ENCODE data around the gene MAX. TPM values are rescaled to one million over a fixed set of nuclear protein-coding genes. Genes with fewer than 3 reads are reported as not detected.

Gene MAX, protein sequence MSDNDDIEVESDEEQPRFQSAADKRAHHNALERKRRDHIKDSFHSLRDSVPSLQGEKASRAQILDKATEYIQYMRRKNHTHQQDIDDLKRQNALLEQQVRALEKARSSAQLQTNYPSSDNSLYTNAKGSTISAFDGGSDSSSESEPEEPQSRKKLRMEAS
- total RNA-seq (100 to 1,000 TPM; 164 to 236 (median 202) TPM), polyA plus RNA-seq (100 to 1,000 TPM; 145 to 158 TPM), total RNA-seq (128 reads per million, percentile 88 among the genes with 10 or more reads in this experiment)

DNA sequence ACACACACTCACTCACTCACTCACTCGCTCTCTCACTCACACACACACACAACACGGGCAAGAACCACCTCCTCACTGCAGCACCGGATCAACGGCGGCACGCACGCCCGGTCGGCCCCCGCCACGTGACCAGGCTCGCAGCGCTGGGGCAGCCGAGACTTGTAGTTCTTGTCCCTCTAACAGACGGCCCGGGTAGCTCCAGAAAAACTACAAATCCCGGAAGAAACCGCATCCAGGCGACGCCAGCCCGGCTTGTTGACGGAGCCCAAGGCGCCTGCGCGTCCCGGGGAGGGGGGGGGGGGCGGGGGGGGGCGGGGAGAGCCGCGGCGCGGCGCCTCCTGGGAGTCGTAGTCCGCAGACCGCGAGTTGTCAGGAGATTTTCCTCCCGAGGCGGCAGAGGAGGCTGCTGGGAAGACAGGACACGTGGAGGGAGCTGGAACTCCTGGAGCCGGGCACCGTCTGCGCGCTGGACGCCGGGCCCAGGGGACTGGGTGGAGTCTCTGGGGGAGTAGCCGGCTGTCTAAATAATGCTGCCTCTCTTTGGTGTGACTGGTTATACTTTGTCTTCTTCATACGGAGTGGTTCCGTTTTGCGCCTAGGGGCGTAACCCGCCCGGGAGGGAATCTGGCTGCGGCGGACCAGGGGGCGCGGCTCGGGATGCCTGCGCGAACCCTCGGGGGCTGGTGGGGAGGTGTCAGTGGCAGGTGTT, at the start of gene MAX:
MAX (minus strand) TSS at position 77 of the 709 bp plus-strand sequence. CDS start 178 bp downstream, outside the sequence.
- H3K27me3 ChIP-seq (ENCODE audit: control insufficient read depth in 2 of 2, insufficient read depth in 2 of 2, low read length in 2 of 2): no peaks in the 10 kb centered on the region
- no peaks in the 10 kb centered on the region for H3K9me3 ChIP-seq (ENCODE audit: control insufficient read depth in 2 of 3, low read length in 3 of 3)
- peak; percentile 95 for ATAC-seq
- H3K36me3 ChIP-seq (ENCODE audit: control insufficient read depth in 2 of 3, insufficient read depth in 3 of 3, low read length in 3 of 3): peaks cover 0 to 6% (median 0%) of the 10 kb centered on the region in 3 experiments
- ChIA-PET CTCF (interaction anchor here (1.0 kb wide), 1 partner anchor 116 kb away, joined by 3 read pairs; the partner anchor contains the start of gene FNTB), POLR2A (interaction anchor here (0.6 to 1.9 kb wide), 16 partner anchors 9 to 1406 kb away, joined by 3 to 10 read pairs (median 4); partner anchors contain the start of genes CHURC1, FNTB and GPHN)
- H3K4me1 Mint-ChIP-seq: peaks cover 28 to 43% (median 42%) of the 10 kb centered on the region in 7 donors
- H3K4me3 Mint-ChIP-seq: peak within 1 kb of the TSS; percentile 87 to 97 (median 91)
- peaks cover 17 to 34% of the 10 kb centered on the region in 2 donors for H3K4me1 ChIP-seq (ENCODE audit: control insufficient read depth in 2 of 2, insufficient read depth in 2 of 2, low read length in 2 of 2)
- DNase-seq: peak; percentile 88 to 100 (median 99)
- intact Hi-C loops (cut with micrococcal nuclease): loop anchor here (1.0 to 5.0 kb wide), 19 partner anchors 105 to 1559 kb away; partner anchors contain the start of genes FUT8 (in 2 of the 2), MTHFD1 (in 2 of the 2), FNTB (in 1 of the 2) and GPHN (in 1 of the 2)
- peak within 1 kb of the TSS; percentile 91 to 99 (median 94) for H3K27ac Mint-ChIP-seq
- peaks cover 4 to 22% (median 15%) of the 10 kb centered on the region in 5 donors for H3K36me3 Mint-ChIP-seq
- H3K4me3 ChIP-seq (ENCODE audit: low read length): peak within 1 kb of the TSS; percentile 96
- H3K9me3 Mint-ChIP-seq: peaks cover 0 to 4% (median 0%) of the 10 kb centered on the region in 11 donors
- H3K27me3 Mint-ChIP-seq: peaks cover 0 to 12% (median 0%) of the 10 kb centered on the region in 5 donors
- peak within 1 kb of the TSS; percentile 100 for H3K27ac ChIP-seq (ENCODE audit: low read depth, low read length)

DNA sequence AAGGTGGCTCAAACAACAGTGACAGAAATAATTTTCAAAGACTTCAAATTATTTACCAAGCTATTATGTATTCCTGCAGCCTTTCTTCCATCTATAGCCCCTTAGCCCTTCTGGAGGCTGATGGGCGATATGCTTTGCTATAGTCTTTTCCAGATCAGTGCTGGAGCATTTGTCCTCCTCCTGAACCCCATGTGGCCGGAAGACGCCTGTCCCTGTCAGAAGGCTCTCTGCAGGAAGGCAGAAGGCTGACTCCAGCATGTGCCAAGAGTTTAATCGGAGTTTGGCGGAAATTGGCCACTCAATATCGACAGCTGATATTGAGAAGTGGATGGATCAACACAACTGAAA, 49.3 kb upstream of the MAX start:
- DNase-seq (no peak), ATAC-seq (no peak)
- H3K4me1 Mint-ChIP-seq: peaks cover 0 to 4% (median 0%) of the 10 kb centered on the region in 7 donors
- intact Hi-C loops (cut with micrococcal nuclease): no loop called here
- Histone ChIP-seq H3K4me1 (ENCODE audit: control insufficient read depth in 2 of 2, insufficient read depth in 2 of 2, low read length in 2 of 2) (no peaks in the 10 kb centered on the region), H3K4me3 (ENCODE audit: low read length) (no peak overlapping the region), H3K27me3 (ENCODE audit: control insufficient read depth in 2 of 2, insufficient read depth in 2 of 2, low read length in 2 of 2) (no peaks in the 10 kb centered on the region), H3K27ac (ENCODE audit: low read depth, low read length) (no peak overlapping the region), H3K36me3 (ENCODE audit: control insufficient read depth in 2 of 3, insufficient read depth in 3 of 3, low read length in 3 of 3) (no peaks in the 10 kb centered on the region), H3K9me3 (ENCODE audit: control insufficient read depth in 2 of 3, low read length in 3 of 3) (no peaks in the 10 kb centered on the region)
- no peaks in the 10 kb centered on the region for H3K36me3 Mint-ChIP-seq
- ChIA-PET POLR2A (no interaction called here), CTCF (no interaction called here)
- no peak overlapping the region for H3K27ac Mint-ChIP-seq
- H3K4me3 Mint-ChIP-seq: no peak overlapping the region
- H3K9me3 Mint-ChIP-seq: no peaks in the 10 kb centered on the region
- peaks cover 0 to 24% (median 0%) of the 10 kb centered on the region in 5 donors for H3K27me3 Mint-ChIP-seq

DNA sequence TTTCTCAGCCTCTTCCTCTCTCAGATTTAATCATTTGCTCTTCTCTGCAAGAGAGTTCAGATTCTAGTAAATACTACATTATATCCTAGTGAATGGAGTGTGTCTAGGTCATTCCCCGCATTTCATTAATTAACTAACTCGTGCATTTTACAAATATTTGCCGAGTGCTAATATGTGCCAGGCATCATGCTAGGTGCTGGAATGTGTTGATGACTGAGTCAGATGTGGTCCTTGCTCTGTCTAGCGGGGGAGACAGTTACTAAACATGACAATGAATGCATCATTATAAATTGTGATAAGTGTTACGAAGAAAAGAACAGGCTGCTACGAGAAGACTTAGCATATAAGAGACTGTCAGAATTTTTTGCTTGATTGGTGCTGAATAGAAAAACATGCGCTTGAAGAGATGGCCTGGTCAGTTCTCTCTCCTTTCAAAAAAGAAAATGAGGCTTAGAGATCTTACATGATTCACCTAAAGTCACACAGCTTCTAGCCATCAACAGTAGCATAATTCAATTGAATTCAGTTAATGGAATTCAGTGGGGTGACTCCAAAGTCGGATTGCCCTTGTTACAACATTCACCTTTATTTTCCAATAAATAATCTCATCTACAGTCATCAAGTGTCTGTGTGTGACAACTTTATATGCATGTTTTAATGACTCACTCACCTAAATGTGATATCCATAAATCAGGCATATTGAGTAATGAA, 48.7 kb upstream of the MAX start:
- no peak overlapping the region for H3K4me3 Mint-ChIP-seq
- DNase-seq (no peak), ATAC-seq (no peak)
- H3K9me3 Mint-ChIP-seq: no peaks in the 10 kb centered on the region
- H3K36me3 Mint-ChIP-seq: no peaks in the 10 kb centered on the region
- no peak overlapping the region for H3K27ac ChIP-seq (ENCODE audit: low read depth, low read length)
- H3K36me3 ChIP-seq (ENCODE audit: control insufficient read depth in 2 of 3, insufficient read depth in 3 of 3, low read length in 3 of 3): no peaks in the 10 kb centered on the region
- intact Hi-C loops (cut with micrococcal nuclease): no loop called here
- H3K9me3 ChIP-seq (ENCODE audit: control insufficient read depth in 2 of 3, low read length in 3 of 3): no peaks in the 10 kb centered on the region
- H3K27me3 ChIP-seq (ENCODE audit: control insufficient read depth in 2 of 2, insufficient read depth in 2 of 2, low read length in 2 of 2): no peaks in the 10 kb centered on the region
- H3K27ac Mint-ChIP-seq: peak overlapping the region in 1 of 9 donors; percentile 9
- ChIA-PET CTCF (no interaction called here), POLR2A (no interaction called here)
- peaks cover 0 to 2% (median 0%) of the 10 kb centered on the region in 7 donors for H3K4me1 Mint-ChIP-seq
- no peak overlapping the region for H3K4me3 ChIP-seq (ENCODE audit: low read length)
- no peaks in the 10 kb centered on the region for H3K4me1 ChIP-seq (ENCODE audit: control insufficient read depth in 2 of 2, insufficient read depth in 2 of 2, low read length in 2 of 2)
- peaks cover 0 to 26% (median 0%) of the 10 kb centered on the region in 5 donors for H3K27me3 Mint-ChIP-seq

DNA sequence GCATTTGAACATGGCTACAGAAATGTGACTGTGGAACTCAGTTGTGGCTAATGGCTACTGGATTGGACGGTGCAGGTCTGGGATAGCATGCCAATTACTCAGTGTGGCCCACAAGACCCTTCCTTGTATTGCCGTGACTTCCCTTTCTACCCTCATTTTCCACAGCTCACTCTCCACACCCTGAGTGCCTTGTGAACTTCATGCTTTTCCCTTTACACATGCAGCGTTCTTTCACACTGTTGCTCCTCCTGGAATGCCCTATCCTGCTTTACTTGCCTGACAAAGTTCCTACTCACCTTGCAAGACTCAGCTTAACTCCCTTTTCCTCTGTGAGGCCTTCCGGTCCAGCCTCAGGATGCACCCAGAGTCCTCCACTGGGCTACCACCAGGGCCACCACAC, 46.8 kb upstream of the MAX start:
- intact Hi-C loops (cut with micrococcal nuclease): no loop called here
- H3K27ac Mint-ChIP-seq: no peak overlapping the region
- H3K4me3 ChIP-seq (ENCODE audit: low read length): no peak overlapping the region
- ChIA-PET CTCF (no interaction called here), POLR2A (no interaction called here)
- H3K27me3 ChIP-seq (ENCODE audit: control insufficient read depth in 2 of 2, insufficient read depth in 2 of 2, low read length in 2 of 2): no peaks in the 10 kb centered on the region
- peaks cover 0 to 1% (median 0%) of the 10 kb centered on the region in 7 donors for H3K4me1 Mint-ChIP-seq
- H3K4me1 ChIP-seq (ENCODE audit: control insufficient read depth in 2 of 2, insufficient read depth in 2 of 2, low read length in 2 of 2): no peaks in the 10 kb centered on the region
- H3K4me3 Mint-ChIP-seq: no peak overlapping the region
- no peaks in the 10 kb centered on the region for H3K9me3 Mint-ChIP-seq
- no peaks in the 10 kb centered on the region for H3K9me3 ChIP-seq (ENCODE audit: control insufficient read depth in 2 of 3, low read length in 3 of 3)
- peaks cover 0 to 35% (median 3%) of the 10 kb centered on the region in 5 donors for H3K27me3 Mint-ChIP-seq
- H3K36me3 Mint-ChIP-seq: no peaks in the 10 kb centered on the region
- no peaks in the 10 kb centered on the region for H3K36me3 ChIP-seq (ENCODE audit: control insufficient read depth in 2 of 3, insufficient read depth in 3 of 3, low read length in 3 of 3)
- H3K27ac ChIP-seq (ENCODE audit: low read depth, low read length): no peak overlapping the region
- no peak for DNase-seq
- no peak for ATAC-seq

DNA sequence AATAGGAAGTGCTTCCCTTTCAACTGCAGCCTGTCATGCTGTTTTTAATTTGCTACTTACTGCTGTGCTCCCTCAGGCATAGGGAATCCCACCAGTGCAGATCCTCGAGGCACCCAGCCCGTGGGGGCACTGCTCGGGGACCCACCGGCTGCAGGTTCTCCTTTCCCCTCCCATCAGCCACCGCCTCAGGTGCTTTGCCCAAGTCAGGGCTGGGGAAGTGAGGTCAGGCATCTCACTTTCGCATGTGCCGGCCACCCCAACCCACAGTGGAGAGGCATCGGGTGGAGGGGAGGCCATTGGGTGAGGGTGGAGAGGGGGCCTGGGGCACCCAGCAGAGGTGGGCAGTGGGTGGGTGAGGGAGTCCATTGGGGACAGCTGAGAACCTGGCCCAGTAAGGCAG, 41.9 kb upstream of the MAX start:
- H3K9me3 Mint-ChIP-seq: no peaks in the 10 kb centered on the region
- POLR2A ChIA-PET: no interaction called here
- Histone ChIP-seq H3K27me3 (ENCODE audit: control insufficient read depth in 2 of 2, insufficient read depth in 2 of 2, low read length in 2 of 2) (no peaks in the 10 kb centered on the region), H3K4me3 (ENCODE audit: low read length) (no peak overlapping the region), H3K9me3 (ENCODE audit: control insufficient read depth in 2 of 3, low read length in 3 of 3) (no peaks in the 10 kb centered on the region), H3K4me1 (ENCODE audit: control insufficient read depth in 2 of 2, insufficient read depth in 2 of 2, low read length in 2 of 2) (no peaks in the 10 kb centered on the region), H3K27ac (ENCODE audit: low read depth, low read length) (no peak overlapping the region), H3K36me3 (ENCODE audit: control insufficient read depth in 2 of 3, insufficient read depth in 3 of 3, low read length in 3 of 3) (no peaks in the 10 kb centered on the region)
- no peak for ATAC-seq
- CTCF ChIA-PET: interaction anchor here (0.8 kb wide), 1 partner anchor 57 kb away, joined by 3 read pairs; no protein-coding TSS in a partner anchor
- intact Hi-C loops (cut with micrococcal nuclease): no loop called here
- H3K36me3 Mint-ChIP-seq: no peaks in the 10 kb centered on the region
- no peak overlapping the region for H3K27ac Mint-ChIP-seq
- no peak for DNase-seq
- peaks cover 0 to 35% (median 8%) of the 10 kb centered on the region in 5 donors for H3K27me3 Mint-ChIP-seq
- peaks cover 0 to 1% (median 0%) of the 10 kb centered on the region in 7 donors for H3K4me1 Mint-ChIP-seq
- no peak overlapping the region for H3K4me3 Mint-ChIP-seq

DNA sequence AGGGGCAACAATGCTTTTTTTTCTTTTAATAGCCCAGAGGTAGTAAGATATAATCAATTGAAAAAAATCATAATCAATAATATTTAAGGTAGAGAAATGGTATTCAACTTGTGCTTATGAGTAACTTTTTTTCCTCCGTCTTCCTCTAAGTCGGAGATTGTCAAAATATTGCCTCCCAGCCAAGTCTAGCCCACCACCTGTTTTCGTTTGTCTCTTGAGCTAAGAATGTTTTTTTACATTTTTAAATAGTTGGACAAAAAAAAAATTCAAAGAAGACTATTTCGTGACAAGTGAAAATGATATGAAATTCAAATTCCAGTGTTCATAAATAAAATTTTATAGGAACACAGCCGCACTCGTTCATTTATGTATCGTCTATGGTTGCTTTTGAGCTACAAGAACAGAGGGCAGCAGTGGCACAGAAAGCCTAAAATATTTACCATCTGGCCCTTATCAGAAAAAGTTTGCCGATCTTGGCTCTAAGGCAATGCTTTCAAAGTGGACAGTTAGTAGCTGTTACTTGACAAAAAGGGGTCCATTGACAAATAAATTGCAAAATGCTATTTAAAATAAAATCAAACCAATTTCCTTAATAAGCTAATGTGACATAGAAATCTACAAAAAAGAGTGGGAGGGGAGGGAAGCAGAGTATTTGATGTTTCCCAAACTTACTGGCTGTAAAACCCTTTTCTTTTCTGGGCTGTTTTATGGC, 40.8 kb upstream of the MAX start:
- DNase-seq (no peak), ATAC-seq (no peak)
- no peaks in the 10 kb centered on the region for H3K4me1 ChIP-seq (ENCODE audit: control insufficient read depth in 2 of 2, insufficient read depth in 2 of 2, low read length in 2 of 2)
- Mint-ChIP-seq H3K36me3 (no peaks in the 10 kb centered on the region), H3K4me1 (peaks cover 0 to 1% (median 0%) of the 10 kb centered on the region in 7 donors), H3K27me3 (peaks cover 0 to 31% (median 8%) of the 10 kb centered on the region in 5 donors), H3K9me3 (no peaks in the 10 kb centered on the region), H3K4me3 (no peak overlapping the region), H3K27ac (no peak overlapping the region)
- intact Hi-C loops (cut with micrococcal nuclease): no loop called here
- H3K27me3 ChIP-seq (ENCODE audit: control insufficient read depth in 2 of 2, insufficient read depth in 2 of 2, low read length in 2 of 2): no peaks in the 10 kb centered on the region
- CTCF ChIA-PET: interaction anchor here (0.8 kb wide), 1 partner anchor 58 kb away, joined by 3 read pairs; no protein-coding TSS in a partner anchor
- POLR2A ChIA-PET: no interaction called here
- no peak overlapping the region for H3K27ac ChIP-seq (ENCODE audit: low read depth, low read length)
- H3K4me3 ChIP-seq (ENCODE audit: low read length): no peak overlapping the region
- H3K36me3 ChIP-seq (ENCODE audit: control insufficient read depth in 2 of 3, insufficient read depth in 3 of 3, low read length in 3 of 3): no peaks in the 10 kb centered on the region
- no peaks in the 10 kb centered on the region for H3K9me3 ChIP-seq (ENCODE audit: control insufficient read depth in 2 of 3, low read length in 3 of 3)

Measured in naive thymus-derived CD4-positive, alpha-beta T cell (primary cell).